Activated T-cell treated with anti-CD3 and anti-CD28 coated beads for 4 hours (primary cell): ENCODE measurements around the gene MICALL1.

Experiments used
- DNase-seq: peaks from one replicate; pipeline ENCODE4 v3.0.0-alpha.2; 2020

The MICALL1 gene

DNA sequence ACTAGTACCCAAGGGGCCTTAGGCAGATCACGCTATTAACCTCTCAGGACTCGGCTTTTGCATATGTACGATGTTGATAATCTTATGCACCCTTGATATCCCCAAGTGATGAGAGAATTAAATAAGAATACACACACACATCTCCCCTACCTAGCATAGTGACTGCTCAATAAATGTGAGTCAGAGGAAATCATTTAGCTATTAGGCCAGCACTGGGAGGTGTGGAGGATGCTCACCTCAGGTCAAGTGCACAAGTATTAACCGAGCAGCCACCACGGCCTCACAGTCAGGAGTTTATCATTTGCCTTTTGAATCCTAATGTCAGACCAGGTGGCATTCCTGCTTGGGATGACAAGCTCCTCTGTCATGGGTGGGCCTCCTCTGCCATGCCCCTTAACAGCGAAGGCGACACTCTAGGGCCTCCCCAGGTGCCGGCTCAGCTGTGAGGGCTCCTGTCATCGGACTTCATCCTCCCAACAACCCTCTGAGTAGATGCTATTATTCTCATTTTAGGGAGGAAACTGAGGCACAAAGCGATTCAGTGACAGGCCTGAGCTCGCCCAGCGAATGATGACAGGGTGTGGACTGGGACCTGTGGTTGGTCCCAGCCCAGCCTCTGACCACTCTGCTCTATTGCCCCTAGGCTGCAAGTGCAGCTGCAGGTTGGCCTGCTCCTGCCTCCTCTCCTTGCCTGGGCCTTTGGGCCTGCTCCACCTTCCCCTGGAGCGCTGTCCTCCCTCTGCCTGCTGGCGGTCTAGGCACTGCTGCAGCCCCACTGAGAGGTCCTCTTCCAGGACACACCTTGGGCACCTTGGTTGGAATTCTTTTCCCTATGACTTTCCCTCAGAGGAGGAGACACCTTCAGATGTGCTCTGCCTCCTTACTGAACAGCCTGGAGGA is 83.3 kb downstream of the MICALL1 start:
- no peak for DNase-seq

DNA sequence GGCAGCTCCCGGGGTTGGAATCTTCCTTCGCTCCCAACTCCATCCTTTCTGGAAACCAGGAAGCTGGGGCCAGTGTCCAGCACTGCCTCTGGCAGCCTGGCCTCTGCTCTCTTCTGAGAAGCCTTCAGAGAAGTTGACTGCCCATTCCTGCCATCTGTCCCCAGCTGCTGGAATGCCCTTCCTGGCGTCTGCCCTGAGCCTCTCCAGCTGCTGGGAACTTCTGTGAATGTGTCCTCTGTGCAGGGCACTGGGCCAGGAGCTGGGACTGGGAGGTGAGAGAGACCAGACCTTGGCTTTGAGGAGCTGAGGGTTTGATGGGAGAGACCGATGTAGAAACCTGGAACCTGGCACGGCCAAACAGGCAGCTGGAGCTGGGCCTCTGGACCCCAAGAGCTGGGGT is 84.2 kb downstream of the MICALL1 start:
- DNase-seq, result no peak

- no peak for DNase-seq
Measured at GRCh38 chr22:37990862-37991261, 84.8 kb downstream of the MICALL1 start.

DNA sequence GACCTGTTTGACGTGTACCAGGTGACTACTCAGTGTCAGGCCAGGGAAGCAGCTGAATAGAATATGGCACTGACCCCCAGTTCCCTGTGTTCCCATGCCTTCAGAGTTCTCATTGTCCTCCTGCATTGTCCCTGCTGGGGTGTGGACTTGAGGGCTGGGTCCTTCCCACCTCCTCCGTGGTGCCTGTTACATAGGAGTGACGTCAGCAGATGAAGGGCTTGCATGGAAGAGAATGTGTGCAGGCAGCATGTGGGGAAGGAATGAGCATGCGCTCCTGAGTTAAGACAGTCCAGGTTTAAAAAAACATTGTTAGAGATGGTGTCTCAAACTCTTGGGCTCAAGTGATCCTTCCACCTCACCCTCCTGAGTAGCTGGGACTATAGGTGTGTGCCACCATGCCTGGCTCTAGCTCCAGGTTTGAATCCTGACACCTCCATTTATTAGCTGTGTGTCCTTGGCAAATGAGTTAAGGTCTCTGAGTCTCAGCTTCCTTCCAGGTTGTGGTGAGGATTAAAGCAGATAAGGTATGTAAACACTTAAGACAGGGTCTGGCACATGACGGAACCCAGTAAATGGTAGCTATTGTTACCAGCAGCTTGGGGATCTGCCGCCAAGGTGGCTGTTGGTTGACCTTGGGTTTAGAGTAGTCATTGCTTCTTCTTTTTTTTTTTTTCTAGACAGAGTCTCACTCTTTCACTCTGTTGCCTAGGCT is 85.8 kb downstream of the MICALL1 start:
- DNase-seq, result no peak
